HG03520 (cell line): ENCODE data around the gene ANKRD60.

Source experiments
- ATAC-seq: cut with Tn5 transposase; IDR thresholded peaks from one replicate; pipeline ENCODE4 v1.9.1; 2021; ENCODE audit warnings: mild to moderate bottlenecking, moderate library complexity; ENCODE audit not compliant: unreplicated experiment

ANKRD60 gene

DNA sequence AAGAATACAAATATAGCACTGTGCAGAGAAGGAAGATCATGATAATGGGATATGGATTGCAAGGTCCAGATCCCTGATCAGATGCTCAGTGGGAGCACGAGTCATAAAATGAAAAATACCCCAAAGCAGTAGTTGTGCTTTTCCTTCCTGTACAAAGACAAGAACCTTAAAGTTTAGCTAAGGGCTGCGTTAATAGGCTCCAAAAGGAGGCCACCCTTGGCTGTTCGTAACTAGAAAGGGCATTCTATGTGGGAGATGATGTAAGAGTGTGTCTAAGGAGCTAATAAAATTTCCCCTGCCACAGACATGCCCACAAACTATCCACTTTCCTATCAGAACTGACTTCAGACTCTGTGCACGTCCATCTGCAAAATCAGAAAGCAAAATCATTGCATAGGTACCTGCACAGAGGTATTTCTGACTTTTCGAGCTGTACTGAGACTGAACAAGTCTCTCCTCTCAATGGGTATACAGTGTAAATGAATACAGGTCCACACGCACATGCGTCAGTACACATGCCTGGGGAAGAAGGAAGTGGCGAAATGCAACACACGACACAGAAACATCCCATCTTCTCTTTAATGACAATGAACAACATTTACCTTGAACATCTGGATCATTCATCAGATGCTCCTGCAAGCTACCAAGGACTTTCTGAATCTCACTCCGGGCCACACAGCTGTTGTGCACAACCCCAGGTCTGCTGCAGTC lies 16.9 kb upstream of the ANKRD60 start:
- ATAC-seq, result no peak

DNA sequence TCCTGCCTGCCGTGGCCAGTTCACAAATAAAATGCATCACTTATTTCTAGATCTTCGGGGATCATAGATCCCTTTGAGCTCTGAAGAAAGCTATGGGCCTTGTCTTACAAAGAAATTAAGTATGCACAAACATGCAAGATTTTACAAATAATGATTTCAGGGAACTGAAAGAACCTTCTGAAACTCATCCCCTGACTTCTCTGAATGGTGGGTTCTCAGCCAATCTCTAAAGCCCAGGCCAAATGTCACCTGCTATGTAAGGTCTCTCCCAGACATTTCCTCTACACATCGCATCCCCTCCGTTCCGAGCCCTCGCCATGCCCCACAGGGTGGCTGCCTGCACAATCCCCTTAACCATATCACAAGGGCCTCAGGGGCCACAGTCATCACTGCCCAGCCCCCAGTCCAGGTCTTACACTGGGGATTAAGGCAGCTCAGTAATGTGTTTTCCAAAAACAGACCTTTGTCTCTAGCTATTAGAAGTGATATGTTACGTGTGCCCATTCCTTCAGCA lies 16.1 kb upstream of the ANKRD60 start:
- ATAC-seq, result no peak

DNA sequence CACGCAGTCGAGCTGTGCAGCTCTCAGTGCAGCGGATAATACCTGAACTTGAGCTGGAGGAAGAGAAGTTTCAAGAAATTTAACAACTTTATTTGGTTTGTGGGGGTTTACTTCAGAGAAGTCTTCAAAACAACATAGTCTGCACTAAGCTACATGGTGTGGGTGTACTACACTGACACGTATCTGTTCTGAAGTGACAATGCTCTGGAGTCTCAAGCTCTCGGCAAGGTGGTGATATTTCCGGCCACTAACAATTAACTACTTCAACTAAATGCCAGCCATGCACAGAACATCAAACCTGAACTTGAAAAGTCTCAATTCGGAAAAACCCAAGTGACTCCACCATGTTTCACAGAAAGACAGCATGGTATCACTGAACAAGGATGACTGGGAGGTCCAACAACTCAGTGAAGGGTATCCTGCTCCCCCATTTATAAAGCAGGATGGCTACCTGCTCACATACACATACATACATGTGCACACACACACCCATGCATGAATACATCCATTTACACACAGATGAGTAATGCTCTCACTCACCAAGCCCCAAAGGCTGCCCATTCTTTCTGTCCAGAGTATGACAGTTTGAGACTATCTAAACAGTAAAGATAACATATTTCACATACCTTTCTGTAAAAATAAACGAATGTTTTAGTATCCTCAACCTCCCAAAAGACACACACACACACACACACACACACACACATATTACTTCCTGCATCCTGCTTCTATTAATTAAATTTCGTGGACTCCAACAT lies 15.4 kb upstream of the ANKRD60 start:
- no peak for ATAC-seq

DNA sequence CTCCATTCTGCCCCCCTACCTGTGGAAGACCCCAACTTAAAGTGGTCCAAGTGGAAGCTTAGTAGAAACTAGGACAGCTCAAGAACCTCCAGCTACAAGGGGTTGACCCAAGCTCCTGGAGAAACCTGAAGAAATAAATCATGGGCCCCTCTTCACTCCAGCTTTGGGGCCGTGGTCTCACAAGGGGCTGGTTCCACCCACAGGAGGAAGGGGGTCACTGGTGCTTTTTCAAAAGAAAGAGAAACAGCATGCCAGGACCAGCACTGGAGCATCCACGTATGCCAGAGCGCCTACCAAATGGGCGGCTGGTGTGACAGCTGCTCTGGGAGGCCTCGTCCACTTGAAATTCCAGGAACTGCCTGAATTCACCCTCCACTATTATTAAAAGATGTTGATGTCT lies 14.4 kb upstream of the ANKRD60 start:
- ATAC-seq, result no peak

DNA sequence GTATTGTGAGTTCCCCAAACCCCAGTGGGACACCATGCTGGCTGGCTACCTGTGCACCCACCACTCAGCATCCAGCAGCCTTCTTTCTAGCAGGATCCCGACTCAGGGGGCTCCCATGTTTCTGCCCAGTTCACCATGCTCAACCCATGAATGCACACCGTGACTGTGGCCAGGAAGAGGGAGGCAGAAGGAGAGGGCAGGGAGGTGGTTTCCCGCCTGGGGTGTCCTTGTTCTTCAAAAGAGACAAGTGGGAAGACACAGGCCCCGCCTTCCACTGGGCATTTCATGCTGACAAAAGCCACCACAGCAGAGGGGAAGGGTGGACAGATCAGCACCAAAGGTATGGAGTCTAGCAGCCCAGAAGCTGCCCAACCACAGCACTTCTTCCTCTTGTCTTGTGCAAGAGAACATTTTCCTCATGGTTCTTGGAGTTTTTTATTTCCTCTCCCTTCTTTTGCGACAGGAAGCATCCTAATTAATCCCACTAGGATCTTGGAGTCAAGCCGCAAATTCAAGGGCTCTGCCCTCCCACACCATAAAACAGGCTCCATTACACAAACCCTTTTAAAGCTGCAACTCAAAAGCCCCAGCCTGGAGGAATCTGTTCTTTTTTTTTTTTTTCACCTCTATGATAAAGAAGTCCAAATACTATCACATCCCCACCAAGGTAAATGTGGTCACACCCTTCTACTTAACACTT lies 13.5 kb upstream of the ANKRD60 start:
- no peak for ATAC-seq

DNA sequence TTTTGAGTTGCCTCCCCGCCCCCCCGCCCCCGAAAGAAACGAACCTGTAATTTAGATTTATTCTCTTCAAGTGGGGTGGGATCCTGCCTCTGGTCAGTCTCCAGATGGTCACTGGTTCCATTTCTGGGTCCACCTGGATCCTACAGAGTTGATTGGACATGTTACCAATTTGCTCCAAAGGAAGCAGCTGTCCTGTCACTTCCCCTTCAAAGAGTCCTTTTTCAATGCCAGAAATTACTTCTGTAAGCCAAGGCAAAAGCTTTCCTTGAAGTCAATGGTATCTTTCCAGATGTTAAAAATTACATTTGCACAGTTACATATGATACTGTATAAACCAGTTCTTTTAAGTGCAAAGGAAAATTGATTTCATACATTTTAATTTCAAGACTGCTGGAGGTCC lies 12.0 kb upstream of the ANKRD60 start:
- ATAC-seq, result no peak

DNA sequence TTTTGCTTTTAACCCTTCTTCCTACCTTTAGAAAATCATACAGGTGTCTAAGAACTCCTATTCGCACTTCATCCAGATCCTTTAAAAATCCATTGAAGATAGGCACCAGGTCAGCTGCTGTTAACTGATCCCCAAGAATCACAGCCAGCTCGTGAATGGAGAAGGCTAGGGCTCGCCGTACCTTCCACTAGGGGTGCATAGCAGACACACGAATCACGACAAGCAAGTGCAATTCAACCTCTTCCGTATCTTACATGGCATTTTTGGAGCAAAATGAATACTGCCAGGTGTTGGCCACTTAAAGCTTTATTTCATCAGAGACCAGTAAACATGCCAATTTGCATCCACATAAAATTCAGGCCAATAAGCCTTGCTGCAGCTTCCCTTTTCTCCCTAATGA lies 10.8 kb upstream of the ANKRD60 start:
- no peak for ATAC-seq

DNA sequence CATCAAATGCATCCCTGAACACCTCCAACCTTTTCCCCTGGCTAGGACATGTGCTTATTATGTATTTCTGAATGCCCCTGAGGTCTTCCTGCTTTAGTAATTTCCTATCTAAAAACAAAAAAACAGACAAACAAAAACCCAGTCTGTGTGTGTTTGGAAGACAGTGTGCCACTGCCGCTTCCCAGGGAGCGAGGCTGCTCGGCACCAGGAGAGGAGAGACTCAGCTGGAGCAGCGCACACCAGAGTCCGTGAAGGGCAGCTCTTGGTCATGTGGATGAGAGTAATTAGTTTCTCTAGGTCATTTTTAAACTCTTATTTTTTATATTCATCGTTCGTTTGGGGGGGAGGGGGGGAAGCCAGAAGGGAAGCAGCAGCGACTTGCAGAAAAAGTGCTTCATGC lies 10.0 kb upstream of the ANKRD60 start:
- ATAC-seq, result no peak

DNA sequence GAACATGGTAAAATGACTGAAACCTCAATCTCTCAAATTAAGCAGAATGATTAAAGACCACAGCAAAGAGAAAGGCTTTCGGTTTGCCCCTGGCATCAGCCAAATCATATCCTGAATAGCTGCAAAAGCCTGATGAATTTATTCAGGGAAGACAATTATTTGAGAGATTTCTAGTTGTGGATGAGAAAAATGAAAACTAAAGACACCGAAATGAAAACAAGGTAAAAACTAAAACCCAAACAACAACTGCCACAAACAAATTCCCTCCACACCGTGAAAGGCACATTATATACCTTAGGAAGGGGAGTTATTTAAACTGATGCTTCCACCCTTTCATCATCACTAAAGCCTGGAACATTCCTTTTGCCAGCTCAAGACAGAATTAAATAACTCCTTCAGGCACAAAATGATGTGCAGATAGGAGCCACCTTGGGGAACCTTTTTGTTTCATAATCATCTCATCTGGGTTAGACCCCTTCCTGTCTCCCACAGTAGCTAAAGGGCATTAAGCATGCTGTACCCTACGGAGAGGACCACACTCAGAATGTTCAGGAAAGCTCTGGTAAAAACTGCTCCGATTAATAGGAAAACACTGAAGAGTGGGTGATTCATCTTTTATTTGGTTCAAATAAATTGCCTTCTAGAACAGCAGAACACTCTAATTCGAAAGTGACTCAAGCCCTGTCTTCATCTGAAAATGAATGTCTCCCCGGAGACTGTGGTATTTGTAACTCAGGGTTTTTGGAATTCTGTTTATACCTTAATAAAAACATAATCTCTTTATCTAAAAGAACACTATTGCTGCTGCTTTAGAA lies 9.1 kb upstream of the ANKRD60 start:
- no peak for ATAC-seq

DNA sequence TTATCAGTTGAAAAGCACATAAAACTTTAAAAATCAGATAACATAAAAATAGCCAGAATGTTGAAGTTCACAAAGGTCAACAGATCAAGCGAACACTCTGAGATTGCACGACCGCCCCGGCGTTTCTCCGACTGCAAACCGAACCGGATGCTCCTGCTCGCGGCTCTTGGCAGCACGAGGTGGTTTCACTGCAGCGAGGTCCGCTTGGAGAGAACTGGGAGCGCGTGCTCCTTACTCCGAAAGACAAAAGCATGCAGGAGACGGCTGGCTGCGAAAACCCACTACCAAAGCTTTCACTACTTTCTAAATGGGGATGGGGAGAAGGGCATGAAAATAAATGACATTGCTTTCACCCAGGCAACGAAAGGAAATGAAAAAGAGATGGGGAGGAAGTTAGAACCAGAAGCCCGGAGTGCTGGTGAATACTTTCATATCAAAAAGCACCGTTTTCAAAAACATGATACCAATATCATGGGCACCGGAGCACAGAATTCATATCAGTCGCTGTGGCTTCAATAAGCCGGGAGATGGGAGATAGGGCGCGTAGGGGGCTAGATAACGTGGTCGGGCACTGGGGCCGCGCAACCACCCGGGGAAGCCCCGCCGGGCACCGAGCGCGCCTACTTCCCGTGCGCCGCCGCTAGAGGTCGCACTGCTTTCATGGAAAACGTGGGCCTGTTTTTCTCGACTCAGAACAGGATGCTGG lies 8.3 kb upstream of the ANKRD60 start:
- ATAC-seq, result peak; percentile 63

DNA sequence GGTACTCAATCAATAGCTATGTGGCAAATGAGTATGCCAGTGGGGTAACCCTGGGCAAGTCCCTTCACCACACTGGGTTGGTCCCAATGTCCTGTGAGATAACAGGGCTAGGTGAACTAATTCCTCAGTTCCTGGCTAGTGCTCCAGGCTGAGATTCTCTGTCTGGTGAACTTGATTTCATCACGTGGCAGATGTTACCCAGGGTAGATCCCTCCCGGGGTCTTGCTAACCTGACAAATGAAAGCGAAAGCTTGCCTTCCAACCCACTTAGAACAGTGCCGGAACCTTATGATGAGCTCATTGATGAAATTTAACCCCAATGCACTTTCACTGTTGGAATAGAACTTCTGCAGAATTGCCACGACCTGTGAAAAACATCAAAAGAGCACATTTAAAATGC lies 6.6 kb upstream of the ANKRD60 start:
- no peak for ATAC-seq

DNA sequence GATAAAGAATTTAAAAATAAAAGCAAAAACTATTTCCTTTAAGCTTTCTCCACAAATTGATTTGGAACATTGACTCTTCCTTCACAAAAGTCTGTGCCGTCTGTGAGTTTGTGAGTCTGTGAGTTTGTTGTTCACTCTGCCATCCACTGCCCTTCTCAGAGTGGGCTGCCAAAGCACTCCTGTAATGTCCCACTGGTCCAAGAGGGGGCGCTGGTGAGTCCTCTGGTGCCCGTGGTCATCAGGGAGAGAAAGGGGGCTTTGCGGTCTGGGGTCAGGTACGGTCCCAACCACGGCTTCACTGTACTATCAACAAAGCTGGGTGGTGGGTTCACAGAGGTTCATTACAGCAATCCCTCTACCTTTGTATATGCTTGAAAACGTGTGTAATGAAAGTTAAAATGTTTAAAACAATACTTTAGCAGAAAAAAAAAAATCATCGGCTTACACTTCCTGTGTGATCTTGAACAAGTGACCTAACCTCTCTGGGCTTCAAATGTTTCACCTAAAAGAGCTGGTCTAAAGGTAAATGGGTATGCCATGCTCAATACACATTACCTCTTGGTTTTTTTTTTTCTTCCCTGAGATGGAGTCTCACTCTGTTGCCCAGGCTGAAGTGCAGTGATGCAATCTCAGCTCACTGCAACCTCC lies 5.6 kb upstream of the ANKRD60 start:
- no peak for ATAC-seq

DNA sequence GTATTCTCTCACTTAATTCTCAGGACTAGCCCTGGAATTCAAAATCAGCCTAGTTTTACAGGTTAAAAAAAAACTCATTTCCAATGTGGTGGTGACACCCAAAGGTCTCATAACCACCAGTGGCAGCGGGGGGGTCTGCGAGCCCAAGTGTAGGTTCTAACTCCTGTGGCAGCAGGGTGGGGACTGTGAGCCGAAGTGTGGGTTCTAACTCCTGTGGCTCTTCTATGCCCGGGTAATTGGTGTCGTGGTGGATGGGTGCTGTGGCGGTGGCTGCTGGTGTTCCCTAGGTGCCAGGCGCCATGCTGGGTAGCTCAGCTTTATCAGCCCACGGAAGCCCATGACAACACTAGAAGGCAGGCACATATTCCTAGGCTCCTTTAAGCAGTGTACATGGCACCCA lies 4.9 kb upstream of the ANKRD60 start:
- ATAC-seq, result no peak

DNA sequence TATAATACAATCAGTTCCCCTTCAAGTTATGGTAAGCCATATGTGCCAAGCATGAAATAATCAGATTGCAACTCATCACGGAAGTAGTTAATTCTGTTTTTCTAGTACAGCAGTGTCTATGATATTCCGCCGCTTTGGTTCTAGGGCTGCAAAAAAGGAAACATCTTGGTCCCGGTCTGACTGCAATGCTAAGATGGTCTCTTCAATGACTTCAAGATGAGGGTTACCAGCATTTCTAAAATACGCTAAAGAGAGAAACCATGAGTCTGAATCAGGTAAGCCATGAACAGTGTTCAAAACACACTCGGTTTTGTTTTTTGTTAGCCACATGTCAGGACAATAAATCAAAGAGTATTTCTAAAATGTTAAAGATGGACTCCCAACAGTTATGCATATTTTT lies 3.2 kb upstream of the ANKRD60 start:
- ATAC-seq, result no peak

DNA sequence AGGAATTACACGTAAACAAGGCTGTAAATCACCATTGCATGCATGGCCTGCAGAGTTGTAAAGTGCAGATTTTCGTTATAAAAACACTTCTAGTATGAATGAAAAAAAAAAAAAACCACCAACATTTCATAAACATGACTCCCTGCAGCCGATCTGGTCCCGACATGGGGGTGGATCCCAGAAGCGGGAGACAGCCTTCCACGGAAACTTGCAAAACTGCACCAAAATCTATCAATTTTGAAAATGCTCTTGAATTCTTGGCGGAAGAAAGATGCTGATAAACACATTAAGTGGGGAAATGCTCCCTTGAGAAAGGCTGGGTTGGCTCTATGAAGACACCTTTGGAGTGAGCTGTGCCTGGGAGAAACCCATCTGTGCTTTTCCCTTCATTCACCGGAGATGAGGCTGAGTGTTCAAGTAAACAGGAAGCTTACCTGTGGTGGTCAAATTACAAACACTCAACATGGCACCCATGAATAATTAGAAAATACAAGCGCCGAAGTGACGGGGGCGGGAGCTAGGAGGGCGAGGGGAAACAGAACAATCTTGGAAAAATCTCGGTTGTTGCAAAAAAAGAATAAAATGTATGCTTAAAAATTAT lies 845 bp upstream of the ANKRD60 start:
- no peak for ATAC-seq

DNA sequence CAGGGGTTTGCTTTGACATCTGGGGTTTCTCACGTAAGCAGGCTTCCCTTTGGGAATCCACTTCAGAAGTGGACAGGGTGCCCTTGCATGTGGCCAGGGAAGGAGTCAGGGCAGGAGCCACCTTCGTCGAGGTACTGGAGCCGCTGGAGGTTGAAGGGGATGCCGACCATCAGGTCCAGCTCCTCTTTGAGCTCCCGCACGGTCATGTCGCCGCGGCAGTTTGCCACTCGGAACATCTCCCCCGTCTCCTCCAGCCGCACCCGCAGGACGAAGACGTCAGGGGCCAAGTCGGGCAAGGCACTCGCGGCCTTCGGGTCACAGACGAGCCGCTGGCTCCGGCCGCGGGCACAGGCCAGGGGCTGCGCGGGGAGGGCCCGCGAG lies 360 bp downstream of the ANKRD60 start:
- no peak for ATAC-seq

DNA sequence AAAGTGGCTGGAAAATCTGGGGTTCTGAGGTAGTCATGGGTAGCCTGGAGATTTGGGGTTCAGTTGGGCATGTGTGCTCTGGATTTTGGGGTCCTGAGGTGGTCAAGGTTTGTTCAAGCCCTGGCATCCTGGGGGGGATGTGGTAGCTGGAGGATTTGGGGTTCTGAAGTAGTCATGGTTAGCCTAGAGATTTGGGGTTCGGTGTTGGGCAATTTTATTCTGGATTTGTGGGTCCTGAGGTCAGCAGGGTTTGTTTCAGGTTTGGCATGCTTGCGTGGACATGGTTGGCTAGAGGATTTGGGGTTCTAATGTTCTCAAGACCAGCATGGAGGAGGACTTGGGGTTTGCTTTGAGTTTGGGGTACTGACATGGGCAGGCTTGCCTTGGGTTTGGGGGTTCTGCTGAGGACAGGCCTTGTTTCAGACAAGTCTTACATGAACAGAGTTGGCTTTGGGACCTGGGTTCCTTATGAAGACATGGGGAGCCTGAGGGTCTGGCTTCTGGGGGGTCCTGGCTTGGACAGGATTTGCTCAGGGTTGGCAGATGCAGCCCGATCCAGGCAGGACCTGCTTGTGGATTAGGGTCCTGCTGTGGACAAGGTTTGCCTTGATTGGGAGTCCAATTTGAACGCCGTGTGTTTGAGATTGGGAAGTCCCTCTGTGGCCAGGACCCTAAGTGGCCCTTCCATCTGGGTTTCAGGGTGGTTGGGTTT lies 906 bp downstream of the ANKRD60 start:
- ATAC-seq, result no peak

DNA sequence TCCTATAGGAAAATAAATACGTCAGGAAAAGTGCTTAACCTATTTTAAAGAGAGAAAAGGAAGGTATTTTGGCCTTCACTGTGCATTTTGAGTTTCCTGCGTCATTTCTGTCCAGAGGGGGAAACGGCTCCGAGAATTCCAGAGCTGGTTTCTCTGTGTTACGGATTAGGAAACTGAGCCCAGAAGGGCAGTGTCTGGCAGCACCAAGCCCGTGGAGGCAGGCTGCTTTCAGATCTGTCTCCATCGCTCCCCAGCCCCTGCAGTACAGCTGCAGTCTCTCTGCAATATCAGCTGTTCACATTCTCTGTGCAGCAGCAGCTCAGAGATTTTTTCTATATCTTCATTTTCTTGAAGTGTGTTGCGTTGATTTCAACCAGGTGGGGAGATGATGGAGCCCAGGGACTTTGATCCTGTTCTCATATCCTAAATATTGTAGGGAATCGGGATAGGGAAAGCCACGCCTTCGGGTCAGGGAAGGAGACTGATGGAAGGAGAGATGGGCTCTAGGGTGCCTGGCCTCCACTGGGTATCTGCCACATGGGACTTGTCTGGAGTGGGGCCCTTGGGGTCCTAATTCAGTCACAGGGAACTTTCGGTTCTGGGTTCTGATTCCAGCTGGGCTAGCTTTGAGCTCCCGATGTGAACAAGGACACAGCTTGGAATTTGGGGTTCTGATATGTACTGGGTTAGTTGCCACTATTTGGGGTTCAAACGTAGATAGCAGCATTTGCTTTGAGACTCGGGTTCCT lies 2.8 kb downstream of the ANKRD60 start:
- no peak for ATAC-seq
